Measurements from ENCODE around the gene TYW1. TPM values are rescaled to one million over a fixed set of nuclear protein-coding genes. Genes with fewer than 3 reads are reported as not detected.
"Not testable (repeated sequence)": the region's sequence is repeated elsewhere in the genome, so short reads cannot be mapped to it uniquely, and the experiment has no call there.

Gene TYW1
- total and polyA plus RNA-seq, 2 donors from 2014 or later, result 9.4 to 20.7 TPM

- Histone ChIP-seq H3K27ac (ENCODE audit: low read depth in 2 of 2, low read length in 2 of 2) (no peak overlapping the region), H3K9me3 (ENCODE audit: control insufficient read depth in 2 of 3, insufficient read depth in 1 of 3, low read length in 3 of 3) (no peaks in the 10 kb centered on the region), H3K27me3 (ENCODE audit: control insufficient read depth, insufficient read depth, low read length) (no peaks in the 10 kb centered on the region), H3K36me3 (ENCODE audit: control insufficient read depth in 2 of 3, insufficient read depth in 3 of 3, low read length in 3 of 3) (peaks cover under 1 to 14% (median 11%) of the 10 kb centered on the region in 3 donors), H3K4me3 (ENCODE audit: low read length in 3 of 3) (no peak overlapping the region), H3K4me1 (ENCODE audit: control insufficient read depth in 2 of 3, insufficient read depth in 2 of 3, low read depth in 1 of 3, low read length in 3 of 3) (no peaks in the 10 kb centered on the region), H3K9ac (ENCODE audit: low read length in 3 of 3) (no peak overlapping the region)
- DNase-seq (no peak), FAIRE-seq (no peak)
- no peak for TF ChIP-seq CTCF (IDR thresholded peaks at IDR 0.05; ENCODE audit: borderline replicate concordance, extremely low read depth, insufficient read depth)
- intact Hi-C loops (cut with DNase I), result no loop called here
Measured at GRCh38 chr7:66961096-66961495, 35.5 kb upstream of the TYW1 start.

- TF ChIP-seq CTCF (IDR thresholded peaks at IDR 0.05; ENCODE audit: borderline replicate concordance, extremely low read depth, insufficient read depth), result no peak
- FAIRE-seq, result no peak
- intact Hi-C loops (cut with DNase I), result no loop called here
Measured at GRCh38 chr7:66964411-66964810, 32.2 kb upstream of the TYW1 start.

DNA sequence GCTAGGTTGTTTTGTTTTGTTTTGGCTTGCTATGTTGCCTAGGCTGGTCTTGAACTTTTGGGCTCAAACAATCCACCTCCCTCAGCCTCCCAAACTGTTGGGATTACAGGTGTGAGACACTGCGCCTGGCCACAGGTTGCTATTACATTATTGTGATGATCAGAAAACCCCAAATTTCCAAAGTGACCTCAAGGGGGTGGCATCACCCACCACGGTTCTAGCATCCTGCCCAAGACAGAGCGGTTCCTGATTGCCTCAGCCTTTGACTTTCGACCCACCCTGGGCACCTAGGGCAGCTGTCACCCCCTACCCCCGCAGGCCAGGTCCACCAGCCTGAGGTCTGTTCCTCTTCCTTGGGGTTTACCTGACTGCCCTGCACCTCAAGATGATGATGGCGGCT, 29.6 kb upstream of the TYW1 start:
- no peak for TF ChIP-seq CTCF (IDR thresholded peaks at IDR 0.05; ENCODE audit: borderline replicate concordance, extremely low read depth, insufficient read depth)
- Histone ChIP-seq H3K4me1 (ENCODE audit: control insufficient read depth in 2 of 3, insufficient read depth in 2 of 3, low read depth in 1 of 3, low read length in 3 of 3) (no peaks in the 10 kb centered on the region), H3K36me3 (ENCODE audit: control insufficient read depth in 2 of 3, insufficient read depth in 3 of 3, low read length in 3 of 3) (no peaks in the 10 kb centered on the region), H3K9me3 (ENCODE audit: control insufficient read depth in 2 of 3, insufficient read depth in 1 of 3, low read length in 3 of 3) (no peaks in the 10 kb centered on the region), H3K9ac (ENCODE audit: low read length in 3 of 3) (no peak overlapping the region), H3K4me3 (ENCODE audit: low read length in 3 of 3) (no peak overlapping the region), H3K27me3 (ENCODE audit: control insufficient read depth, insufficient read depth, low read length) (no peaks in the 10 kb centered on the region), H3K27ac (ENCODE audit: low read depth in 2 of 2, low read length in 2 of 2) (no peak overlapping the region)
- DNase-seq (no peak), FAIRE-seq (no peak)
- intact Hi-C loops (cut with DNase I), result no loop called here

More at GRCh38 chr7:66964411-66964810, 32.2 kb upstream of the TYW1 start:
- Histone ChIP-seq H3K27ac (ENCODE audit: low read depth in 2 of 2, low read length in 2 of 2) (no peak overlapping the region), H3K4me1 (ENCODE audit: control insufficient read depth in 2 of 3, insufficient read depth in 2 of 3, low read depth in 1 of 3, low read length in 3 of 3) (no peaks in the 10 kb centered on the region), H3K4me3 (ENCODE audit: low read length in 3 of 3) (no peak overlapping the region), H3K9ac (ENCODE audit: low read length in 3 of 3) (no peak overlapping the region), H3K27me3 (ENCODE audit: control insufficient read depth, insufficient read depth, low read length) (no peaks in the 10 kb centered on the region), H3K36me3 (ENCODE audit: control insufficient read depth in 2 of 3, insufficient read depth in 3 of 3, low read length in 3 of 3) (no peaks in the 10 kb centered on the region), H3K9me3 (ENCODE audit: control insufficient read depth in 2 of 3, insufficient read depth in 1 of 3, low read length in 3 of 3) (no peaks in the 10 kb centered on the region)
- DNase-seq, result no peak

- DNase-seq, result peak in 1 of 5 donors; percentile 10
Measured at GRCh38 chr7:66969001-66969400, 27.6 kb upstream of the TYW1 start.

More at GRCh38 chr7:66969001-66969400, 27.6 kb upstream of the TYW1 start:
- H3K4me1 ChIP-seq (ENCODE audit: control insufficient read depth in 2 of 3, insufficient read depth in 2 of 3, low read depth in 1 of 3, low read length in 3 of 3); H3K9ac ChIP-seq (ENCODE audit: low read length in 3 of 3); FAIRE-seq; H3K27me3 ChIP-seq (ENCODE audit: control insufficient read depth, insufficient read depth, low read length); H3K9me3 ChIP-seq (ENCODE audit: control insufficient read depth in 2 of 3, insufficient read depth in 1 of 3, low read length in 3 of 3); H3K36me3 ChIP-seq (ENCODE audit: control insufficient read depth in 2 of 3, insufficient read depth in 3 of 3, low read length in 3 of 3); H3K27ac ChIP-seq (ENCODE audit: low read depth in 2 of 2, low read length in 2 of 2); H3K4me3 ChIP-seq (ENCODE audit: low read length in 3 of 3); intact Hi-C loops (cut with DNase I): not testable (repeated sequence)
